HG03280 (cell line): Measurements from ENCODE around the gene MYO9B.

ENCODE experiments used
- ATAC-seq: cut with Tn5 transposase; IDR thresholded peaks from one replicate; pipeline ENCODE4 v1.9.1; 2021; ENCODE audit warnings: mild to moderate bottlenecking, moderate library complexity; ENCODE audit not compliant: unreplicated experiment

Gene MYO9B

GRCh38 chr19:17075035-17075863 is at the start of gene MYO9B, which contains the start of gene HAUS8:
TSS of gene MYO9B (plus strand) at chr19:17075777. CDS start at chr19:17101718, 25,941 bp downstream.
TSS of gene HAUS8 (minus strand) at chr19:17075452. CDS start at chr19:17075422, 30 bp downstream.
- ATAC-seq, result peak; percentile 78

GRCh38 chr19:17025991-17026658 is 49.5 kb upstream of the MYO9B start:
- no peak for ATAC-seq

- no peak for ATAC-seq
Observed at GRCh38 chr19:17026706-17027534, 48.7 kb upstream of the MYO9B start, which contains the start of gene CPAMD8. TSS of gene CPAMD8 (minus strand) at chr19:17026810. CDS start at chr19:17026642, 168 bp downstream.

GRCh38 chr19:17027535-17027975 is 48.0 kb upstream of the MYO9B start:
- ATAC-seq, result no peak

GRCh38 chr19:17031741-17032140 is 43.8 kb upstream of the MYO9B start:
- no peak for ATAC-seq

- ATAC-seq, result no peak
Observed at GRCh38 chr19:17035842-17036424, 39.6 kb upstream of the MYO9B start.

- ATAC-seq, result no peak
Observed at GRCh38 chr19:17036640-17037039, 38.9 kb upstream of the MYO9B start.

- no peak for ATAC-seq
Observed at GRCh38 chr19:17037184-17037583, 38.4 kb upstream of the MYO9B start.

- ATAC-seq, result no peak
Observed at GRCh38 chr19:17037966-17038500, 37.5 kb upstream of the MYO9B start.

GRCh38 chr19:17041976-17042375 is 33.6 kb upstream of the MYO9B start:
- ATAC-seq, result no peak

GRCh38 chr19:17043744-17044143 is 31.8 kb upstream of the MYO9B start:
- no peak for ATAC-seq

- ATAC-seq, result no peak
Observed at GRCh38 chr19:17045907-17046502, 29.6 kb upstream of the MYO9B start.

GRCh38 chr19:17048885-17049453 is 26.6 kb upstream of the MYO9B start:
- no peak for ATAC-seq

- no peak for ATAC-seq
Observed at GRCh38 chr19:17049711-17050280, 25.8 kb upstream of the MYO9B start.

- no peak for ATAC-seq
Observed at GRCh38 chr19:17052439-17052838, 23.1 kb upstream of the MYO9B start.

- no peak for ATAC-seq
Observed at GRCh38 chr19:17054746-17055145, 20.8 kb upstream of the MYO9B start.

GRCh38 chr19:17055636-17056035 is 19.9 kb upstream of the MYO9B start:
- ATAC-seq, result no peak

GRCh38 chr19:17058236-17058635 is 17.3 kb upstream of the MYO9B start:
- no peak for ATAC-seq

- ATAC-seq, result no peak
Observed at GRCh38 chr19:17060802-17061201, 14.8 kb upstream of the MYO9B start.
